Fibroblast of lung (primary cell): ENCODE measurements around the gene IMMP2L. TPM values are rescaled to one million over a fixed set of nuclear protein-coding genes. Genes with fewer than 3 reads are reported as not detected.

ENCODE experiments used
- DNase-seq, 2 donors: peaks; one replicate each; pipeline versions ENCODE4 v3.0.0 to v3.0.0-alpha.2; 2010; ENCODE audit warnings: low read depth in 2 of 2
- H2AFZ ChIP-seq: 2 replicates; pipeline ENCODE4 v1.5.1; 2012; ENCODE audit warnings: low read length, control low read depth, inconsistent platforms
- H3K27ac ChIP-seq: 2 replicates; pipeline ENCODE4 v1.5.1; 2011; ENCODE audit warnings: low read length, control low read depth; ENCODE audit not compliant: insufficient read depth
- H3K27me3 ChIP-seq: 2 replicates; pipeline ENCODE4 v1.5.1; 2011; ENCODE audit warnings: mild to moderate bottlenecking, low read length; ENCODE audit not compliant: control insufficient read depth, insufficient read depth
- H3K36me3 ChIP-seq: 2 replicates; pipeline ENCODE4 v1.5.1; 2011; ENCODE audit warnings: low read length; ENCODE audit not compliant: control insufficient read depth, insufficient read depth
- H3K4me1 ChIP-seq: 2 replicates; pipeline ENCODE4 v1.5.1; 2011; ENCODE audit warnings: low read length; ENCODE audit not compliant: control insufficient read depth, insufficient read depth; ENCODE audit errors: extremely low read depth
- H3K4me2 ChIP-seq: 2 replicates; pipeline ENCODE4 v1.5.1; 2011; ENCODE audit warnings: low read length, control low read depth; ENCODE audit not compliant: insufficient read depth; ENCODE audit errors: extremely low read depth
- H3K4me3 ChIP-seq, 4 experiments: fragments of 200-600 bp in 1 of 4; sonication (generic) in 1 of 4; replicated peaks in 1 of 4; 2 replicates each; pipeline ENCODE4 v1.5.1; 2011 to 2016; ENCODE audit warnings: low read length in 4 of 4, low read depth in 3 of 4, mild to moderate bottlenecking in 3 of 4, control low read depth in 2 of 4, inconsistent platforms in 1 of 4, mixed read lengths in 1 of 4; ENCODE audit not compliant: insufficient read depth in 1 of 4; ENCODE audit errors: control extremely low read depth in 1 of 4
- H3K79me2 ChIP-seq: 2 replicates; pipeline ENCODE4 v1.5.1; 2012; ENCODE audit warnings: mild to moderate bottlenecking, low read length, inconsistent platforms; ENCODE audit not compliant: control insufficient read depth, insufficient read depth
- H3K9ac ChIP-seq: 2 replicates; pipeline ENCODE4 v1.5.1; 2011; ENCODE audit warnings: mild to moderate bottlenecking, low read length, control low read depth; ENCODE audit not compliant: insufficient read depth
- H3K9me3 ChIP-seq: 2 replicates; pipeline ENCODE4 v1.5.1; 2012; ENCODE audit warnings: low read depth, low read length; ENCODE audit not compliant: control insufficient read depth, insufficient read depth
- H4K20me1 ChIP-seq: 2 replicates; pipeline ENCODE4 v1.5.1; 2011; ENCODE audit warnings: low read length; ENCODE audit not compliant: control insufficient read depth, insufficient read depth; ENCODE audit errors: extremely low read depth
- EZH2 ChIP-seq: IDR thresholded peaks from 2 replicates; pipeline ENCODE4 v1.5.1; 2012; ENCODE audit warnings: low read length, control low read depth, mild to moderate bottlenecking; ENCODE audit errors: missing control alignments
- polyA plus RNA-seq, 2 donors: library from polyadenylated mRNA; depleted of rRNA in 1 of 2; stranded (reverse) in 1 of 2; unstranded in 1 of 2; fragments of >200 nt; gene quantifications; 2 replicates each; pipeline ENCODE4 v1.2.1, GENCODE V29; 2011 to 2012; ENCODE audit warnings: missing spikeins in 1 of 2
- total RNA-seq: library from RNA; depleted of rRNA; stranded (reverse); fragments of >200 nt; gene quantifications from 2 replicates; pipeline ENCODE4 v1.2.1, GENCODE V29; 2014
- TF ChIP-seq, protein P1 (sequence below), 2 donors: IDR thresholded peaks in 1 of 2; conservative IDR thresholded peaks in 1 of 2; 1 replicate in 1 of 2; 2 replicates in 1 of 2; pipeline ENCODE4 v1.5.1; 2011 to 2012; ENCODE audit warnings: low read length in 2 of 2, control low read depth in 1 of 2, inconsistent platforms in 1 of 2, low read depth in 1 of 2, mild to moderate bottlenecking in 1 of 2

Gene IMMP2L
- total and polyA plus RNA-seq, 2 donors (not counting 1 experiment from before 2014, with no cell fraction given), result 6.9 to 14.4 TPM

DNA sequence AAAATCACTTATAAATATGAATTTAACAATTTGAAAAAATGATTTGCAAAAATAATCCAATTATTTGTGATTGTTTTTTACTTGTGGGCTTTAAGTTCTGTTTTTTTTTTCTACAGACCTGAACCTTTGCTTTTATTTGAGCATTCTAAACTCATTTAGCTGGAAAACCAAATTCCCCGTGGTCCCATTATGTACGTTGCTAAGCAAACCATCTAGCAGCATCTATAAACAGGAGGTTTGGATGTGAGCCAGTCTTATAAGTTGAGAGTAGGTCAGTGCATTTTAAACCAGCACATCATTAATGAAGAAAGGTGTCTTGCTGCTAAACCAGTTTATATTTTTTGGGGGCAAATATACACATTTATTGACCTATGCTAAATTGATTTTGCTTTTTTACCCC, 394.1 kb downstream of the IMMP2L start:
- Histone ChIP-seq H4K20me1 (no peaks in the 10 kb centered on the region), H3K4me3 (no peak overlapping the region), H3K4me2 (no peak overlapping the region), H3K9me3 (no peaks in the 10 kb centered on the region), H3K27ac (no peak overlapping the region), H3K9ac (no peak overlapping the region), H3K79me2 (no peaks in the 10 kb centered on the region), H2AFZ (no peak overlapping the region), H3K36me3 (no peaks in the 10 kb centered on the region), H3K4me1 (no peaks in the 10 kb centered on the region), H3K27me3 (no peaks in the 10 kb centered on the region)
- DNase-seq, result peak; percentile 34 to 74
- no peak for TF ChIP-seq EZH2
- TF ChIP-seq, protein P1, sequence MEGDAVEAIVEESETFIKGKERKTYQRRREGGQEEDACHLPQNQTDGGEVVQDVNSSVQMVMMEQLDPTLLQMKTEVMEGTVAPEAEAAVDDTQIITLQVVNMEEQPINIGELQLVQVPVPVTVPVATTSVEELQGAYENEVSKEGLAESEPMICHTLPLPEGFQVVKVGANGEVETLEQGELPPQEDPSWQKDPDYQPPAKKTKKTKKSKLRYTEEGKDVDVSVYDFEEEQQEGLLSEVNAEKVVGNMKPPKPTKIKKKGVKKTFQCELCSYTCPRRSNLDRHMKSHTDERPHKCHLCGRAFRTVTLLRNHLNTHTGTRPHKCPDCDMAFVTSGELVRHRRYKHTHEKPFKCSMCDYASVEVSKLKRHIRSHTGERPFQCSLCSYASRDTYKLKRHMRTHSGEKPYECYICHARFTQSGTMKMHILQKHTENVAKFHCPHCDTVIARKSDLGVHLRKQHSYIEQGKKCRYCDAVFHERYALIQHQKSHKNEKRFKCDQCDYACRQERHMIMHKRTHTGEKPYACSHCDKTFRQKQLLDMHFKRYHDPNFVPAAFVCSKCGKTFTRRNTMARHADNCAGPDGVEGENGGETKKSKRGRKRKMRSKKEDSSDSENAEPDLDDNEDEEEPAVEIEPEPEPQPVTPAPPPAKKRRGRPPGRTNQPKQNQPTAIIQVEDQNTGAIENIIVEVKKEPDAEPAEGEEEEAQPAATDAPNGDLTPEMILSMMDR (conservative IDR thresholded peaks at IDR 0.05 in 1 of 2, IDR thresholded peaks at IDR 0.05 in 1 of 2; ENCODE audit: low read depth in 1 of 2, low read length in 2 of 2), result no peak

DNA sequence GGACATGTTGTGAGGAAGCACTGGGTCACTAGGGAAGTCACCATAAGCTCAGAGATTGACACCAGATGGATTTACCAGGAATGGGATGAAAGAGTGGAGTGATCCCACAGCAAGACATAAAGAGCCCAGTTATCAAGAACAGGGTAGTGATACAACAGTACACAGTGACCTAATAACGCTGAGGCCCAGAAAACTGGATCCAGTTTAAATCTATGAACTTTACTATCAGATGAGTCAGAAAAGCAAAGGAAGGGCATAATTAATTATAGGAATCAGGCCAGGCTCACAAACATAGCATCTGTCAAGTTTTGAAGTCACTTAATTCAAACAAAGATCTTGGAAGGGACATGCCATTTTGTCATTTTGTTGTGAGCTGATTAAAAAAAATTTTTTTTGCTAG, 397.9 kb downstream of the IMMP2L start:
- no peak overlapping the region for H3K4me2 ChIP-seq
- H3K27ac ChIP-seq, result no peak overlapping the region
- TF ChIP-seq, protein P1 (conservative IDR thresholded peaks at IDR 0.05 in 1 of 2, IDR thresholded peaks at IDR 0.05 in 1 of 2; ENCODE audit: low read depth in 1 of 2, low read length in 2 of 2), result no peak
- TF ChIP-seq EZH2, result no peak
- H3K79me2 ChIP-seq, result no peaks in the 10 kb centered on the region
- no peak overlapping the region for H2AFZ ChIP-seq
- no peaks in the 10 kb centered on the region for H4K20me1 ChIP-seq
- DNase-seq, result no peak
- H3K9ac ChIP-seq, result no peak overlapping the region
- H3K9me3 ChIP-seq, result no peaks in the 10 kb centered on the region
- H3K36me3 ChIP-seq, result no peaks in the 10 kb centered on the region
- H3K4me1 ChIP-seq, result no peaks in the 10 kb centered on the region
- H3K4me3 ChIP-seq, result no peak overlapping the region
- no peaks in the 10 kb centered on the region for H3K27me3 ChIP-seq

DNA sequence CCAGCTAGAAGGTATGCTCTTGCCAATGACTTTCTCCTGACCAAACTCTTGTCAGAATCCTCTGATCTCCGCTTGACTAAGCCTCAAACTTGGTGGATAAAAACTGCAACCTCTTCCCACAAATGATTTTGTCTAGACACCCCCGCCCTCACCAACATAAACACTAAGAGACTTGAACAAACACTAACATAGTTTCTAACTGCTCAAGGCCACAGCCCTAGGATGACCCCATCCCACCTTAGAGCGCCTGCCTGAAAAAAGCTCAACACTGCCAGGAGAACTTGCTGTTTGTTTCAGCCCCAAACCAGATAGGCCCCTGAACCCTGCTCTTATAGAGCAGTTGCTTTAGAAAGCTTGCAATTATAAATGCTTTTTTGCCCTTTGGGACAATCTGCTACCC, 399.6 kb downstream of the IMMP2L start:
- Histone ChIP-seq H3K27me3 (no peaks in the 10 kb centered on the region), H3K4me1 (no peaks in the 10 kb centered on the region), H4K20me1 (no peaks in the 10 kb centered on the region), H3K4me3 (no peak overlapping the region), H2AFZ (no peak overlapping the region), H3K36me3 (no peaks in the 10 kb centered on the region), H3K27ac (no peak overlapping the region), H3K79me2 (no peaks in the 10 kb centered on the region), H3K4me2 (no peak overlapping the region), H3K9me3 (no peaks in the 10 kb centered on the region), H3K9ac (no peak overlapping the region)
- peak in 1 of 2 donors; percentile 50 for DNase-seq
- TF ChIP-seq, protein P1 (conservative IDR thresholded peaks at IDR 0.05 in 1 of 2, IDR thresholded peaks at IDR 0.05 in 1 of 2; ENCODE audit: low read depth in 1 of 2, low read length in 2 of 2), result no peak
- TF ChIP-seq EZH2, result no peak
